Adipocyte (in vitro differentiated cells): ENCODE results near the gene CLDN4.

Experiments
- DNase-seq: peaks from one replicate; pipeline ENCODE4 v3.0.0-alpha.2; 2015; ENCODE audit warnings: low read depth
- H3K27me3 ChIP-seq: replicated peaks from 2 replicates; pipeline ENCODE4 v1.7.0; 2013; ENCODE audit warnings: mild to moderate bottlenecking, low read length, moderate library complexity; ENCODE audit not compliant: control insufficient read depth, insufficient read depth
- H3K36me3 ChIP-seq: 2 replicates; pipeline ENCODE4 v1.7.0; 2013; ENCODE audit warnings: low read length, mild to moderate bottlenecking, moderate library complexity; ENCODE audit not compliant: control insufficient read depth, insufficient read depth, severe bottlenecking
- H3K4me1 ChIP-seq: 2 replicates; pipeline ENCODE4 v1.7.0; 2013; ENCODE audit warnings: mild to moderate bottlenecking, low read length, moderate library complexity; ENCODE audit not compliant: control insufficient read depth, insufficient read depth
- H3K4me3 ChIP-seq: 2 replicates; pipeline ENCODE4 v1.7.0; 2013; ENCODE audit warnings: mild to moderate bottlenecking, low read length, moderate library complexity
- H3K9ac ChIP-seq: 2 replicates; pipeline ENCODE4 v1.7.0; 2013; ENCODE audit warnings: mild to moderate bottlenecking, low read length, moderate library complexity
- H3K9me3 ChIP-seq: 2 replicates; pipeline ENCODE4 v1.7.0; 2013; ENCODE audit warnings: mild to moderate bottlenecking, low read length, moderate library complexity; ENCODE audit not compliant: control insufficient read depth

CLDN4 gene

GRCh38 chr7:73881352-73882046 lies 50.7 kb downstream of the CLDN4 start:
- H3K9ac ChIP-seq = peak overlapping the region; percentile 68
- peaks cover 34% of the 10 kb centered on the region for H3K4me1 ChIP-seq
- no peaks in the 10 kb centered on the region for H3K27me3 ChIP-seq

GRCh38 chr7:73882047-73882402 lies 51.2 kb downstream of the CLDN4 start:
- H3K4me3 ChIP-seq = no peak overlapping the region
- no peak overlapping the region for H3K9ac ChIP-seq
- H3K9me3 ChIP-seq = no peaks in the 10 kb centered on the region
- H3K4me1 ChIP-seq = peaks cover 39% of the 10 kb centered on the region
- no peak for DNase-seq
- H3K36me3 ChIP-seq = no peaks in the 10 kb centered on the region
- no peaks in the 10 kb centered on the region for H3K27me3 ChIP-seq

More at GRCh38 chr7:73881352-73882046, 50.7 kb downstream of the CLDN4 start:
- no peaks in the 10 kb centered on the region for H3K9me3 ChIP-seq
- H3K4me3 ChIP-seq = peak overlapping the region; percentile 29
- no peaks in the 10 kb centered on the region for H3K36me3 ChIP-seq
- no peak for DNase-seq
